ENCODE results near the gene PDE2A.

DNA sequence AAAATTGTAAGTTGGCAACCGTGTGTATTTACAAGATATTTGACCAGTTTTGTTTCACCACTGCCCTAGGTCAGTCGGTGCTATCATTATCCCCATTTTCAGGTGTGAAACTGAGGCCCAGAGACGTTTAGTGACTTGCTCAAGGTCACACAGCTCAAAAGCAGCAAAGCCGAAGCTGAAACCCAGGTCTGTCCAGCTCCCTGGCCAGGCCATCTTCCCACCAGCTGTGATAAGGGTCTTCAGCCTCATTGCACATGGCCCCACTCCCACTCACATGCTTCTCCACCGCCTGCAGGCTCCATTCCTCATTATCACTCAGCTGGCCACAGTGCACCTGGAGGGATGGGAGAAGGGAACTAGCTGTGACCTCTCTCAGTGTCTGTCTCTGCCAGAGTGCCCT is 83.2 kb downstream of the PDE2A start:
- TF ChIP-seq, protein P1, sequence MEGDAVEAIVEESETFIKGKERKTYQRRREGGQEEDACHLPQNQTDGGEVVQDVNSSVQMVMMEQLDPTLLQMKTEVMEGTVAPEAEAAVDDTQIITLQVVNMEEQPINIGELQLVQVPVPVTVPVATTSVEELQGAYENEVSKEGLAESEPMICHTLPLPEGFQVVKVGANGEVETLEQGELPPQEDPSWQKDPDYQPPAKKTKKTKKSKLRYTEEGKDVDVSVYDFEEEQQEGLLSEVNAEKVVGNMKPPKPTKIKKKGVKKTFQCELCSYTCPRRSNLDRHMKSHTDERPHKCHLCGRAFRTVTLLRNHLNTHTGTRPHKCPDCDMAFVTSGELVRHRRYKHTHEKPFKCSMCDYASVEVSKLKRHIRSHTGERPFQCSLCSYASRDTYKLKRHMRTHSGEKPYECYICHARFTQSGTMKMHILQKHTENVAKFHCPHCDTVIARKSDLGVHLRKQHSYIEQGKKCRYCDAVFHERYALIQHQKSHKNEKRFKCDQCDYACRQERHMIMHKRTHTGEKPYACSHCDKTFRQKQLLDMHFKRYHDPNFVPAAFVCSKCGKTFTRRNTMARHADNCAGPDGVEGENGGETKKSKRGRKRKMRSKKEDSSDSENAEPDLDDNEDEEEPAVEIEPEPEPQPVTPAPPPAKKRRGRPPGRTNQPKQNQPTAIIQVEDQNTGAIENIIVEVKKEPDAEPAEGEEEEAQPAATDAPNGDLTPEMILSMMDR (IDR thresholded peaks at IDR 0.05): no peak
- TF ChIP-seq POLR2A (IDR thresholded peaks at IDR 0.05): no peak
